Stomach smooth muscle (tissue), 2 donors: ENCODE results near the gene UVRAG.

ENCODE experiments used
- H3K27ac ChIP-seq: one replicate; pipeline ENCODE4 v1.7.0; 2013; ENCODE audit warnings: mild to moderate bottlenecking, low read length, inconsistent platforms
- H3K27me3 ChIP-seq, 2 donors: one replicate each; pipeline ENCODE4 v1.7.0; 2013; ENCODE audit warnings: low read length in 2 of 2; ENCODE audit not compliant: insufficient read depth in 2 of 2, control insufficient read depth in 1 of 2
- H3K36me3 ChIP-seq, 2 donors: one replicate each; pipeline ENCODE4 v1.7.0; 2013; ENCODE audit warnings: low read length in 2 of 2; ENCODE audit not compliant: control insufficient read depth in 2 of 2, insufficient read depth in 2 of 2
- H3K4me1 ChIP-seq: one replicate; pipeline ENCODE4 v1.7.0; 2013; ENCODE audit warnings: low read length; ENCODE audit not compliant: control insufficient read depth, insufficient read depth
- H3K4me3 ChIP-seq, 2 donors: one replicate each; pipeline ENCODE4 v1.7.0; 2013; ENCODE audit warnings: low read length in 2 of 2
- H3K9ac ChIP-seq, 2 donors: one replicate each; pipeline ENCODE4 v1.7.0; 2013; ENCODE audit warnings: low read length in 2 of 2, mild to moderate bottlenecking in 1 of 2
- H3K9me3 ChIP-seq, 2 donors: one replicate each; pipeline ENCODE4 v1.7.0; 2013; ENCODE audit warnings: low read length in 2 of 2; ENCODE audit not compliant: control insufficient read depth in 2 of 2
- donor health status: healthy.
- donor health status: Pancreatic carcinoma.

The UVRAG gene

DNA sequence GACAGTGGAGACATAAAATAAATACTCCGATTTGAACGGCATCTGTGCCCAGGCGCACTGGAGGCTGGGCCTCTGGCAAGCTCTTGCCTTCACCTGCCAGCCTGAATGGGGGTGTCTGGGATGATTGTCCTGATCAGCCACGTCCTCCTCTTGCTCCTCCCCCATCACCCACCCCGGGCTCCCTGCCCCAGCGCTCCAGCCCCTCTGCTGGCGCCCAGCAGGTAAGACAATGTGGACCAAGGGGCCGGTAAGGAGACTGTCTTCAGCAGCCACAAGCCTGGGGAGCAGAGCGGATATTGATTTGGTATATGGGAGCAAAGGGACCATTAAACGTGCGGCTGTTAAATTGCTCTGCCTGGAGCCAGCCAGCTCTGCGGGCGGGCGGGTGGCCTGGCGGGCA, 366.4 kb downstream of the UVRAG start:
- peaks cover 3% of the 10 kb centered on the region for H3K4me1 ChIP-seq
- H3K9ac ChIP-seq, result no peak overlapping the region
- no peak overlapping the region for H3K4me3 ChIP-seq
- H3K36me3 ChIP-seq, result no peaks in the 10 kb centered on the region
- no peaks in the 10 kb centered on the region for H3K9me3 ChIP-seq
- H3K27ac ChIP-seq, result no peak overlapping the region
- H3K27me3 ChIP-seq, result no peaks in the 10 kb centered on the region

DNA sequence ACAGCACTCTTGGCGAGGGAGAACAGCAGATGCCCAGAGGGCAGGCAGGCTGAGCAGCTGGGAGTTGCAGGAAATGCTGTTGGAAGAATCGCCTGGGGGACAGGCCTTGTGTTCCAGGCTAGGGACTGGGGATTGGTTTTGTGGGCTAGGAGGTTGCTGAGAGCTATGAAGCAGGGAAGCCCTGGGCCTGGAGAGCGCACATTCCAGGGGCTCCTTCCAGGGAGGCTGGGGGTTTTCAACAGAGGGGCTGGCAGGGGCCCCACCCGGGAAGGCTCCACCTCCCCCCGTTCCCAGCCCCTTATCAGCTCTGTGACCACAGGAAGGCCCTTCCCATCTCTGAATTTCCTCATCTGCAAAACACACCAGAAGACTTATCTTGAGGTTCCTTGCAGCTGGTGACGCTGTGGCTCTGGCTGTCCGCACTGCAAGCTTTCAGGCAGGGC, 369.6 kb downstream of the UVRAG start:
- Histone ChIP-seq H3K9me3 (no peaks in the 10 kb centered on the region), H3K36me3 (no peaks in the 10 kb centered on the region), H3K27me3 (no peaks in the 10 kb centered on the region), H3K4me1 (peaks cover 7% of the 10 kb centered on the region), H3K4me3 (no peak overlapping the region), H3K9ac (no peak overlapping the region), H3K27ac (no peak overlapping the region)

DNA sequence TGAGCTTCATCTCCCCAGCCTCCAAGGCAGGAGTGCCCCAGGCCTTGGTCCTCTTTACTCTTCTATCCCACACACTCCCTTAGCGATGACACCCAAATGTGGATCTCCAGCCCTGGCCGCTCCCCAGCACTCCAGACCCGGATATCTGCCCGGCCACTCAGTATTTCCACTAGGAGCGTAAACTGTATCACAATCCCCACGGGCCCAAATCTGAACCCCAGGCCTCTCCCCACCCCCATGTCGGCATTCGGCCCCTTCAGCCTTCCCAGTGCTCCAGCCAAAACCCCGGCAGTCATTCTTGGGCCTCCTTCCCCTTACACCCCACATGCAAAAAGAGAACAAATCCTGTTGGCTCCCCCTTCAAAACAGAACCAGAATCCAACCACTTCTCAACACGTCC, 370.5 kb downstream of the UVRAG start:
- Histone ChIP-seq H3K4me3 (no peak overlapping the region), H3K27me3 (no peaks in the 10 kb centered on the region), H3K9me3 (no peaks in the 10 kb centered on the region), H3K4me1 (peaks cover 7% of the 10 kb centered on the region), H3K27ac (no peak overlapping the region), H3K9ac (no peak overlapping the region), H3K36me3 (no peaks in the 10 kb centered on the region)

DNA sequence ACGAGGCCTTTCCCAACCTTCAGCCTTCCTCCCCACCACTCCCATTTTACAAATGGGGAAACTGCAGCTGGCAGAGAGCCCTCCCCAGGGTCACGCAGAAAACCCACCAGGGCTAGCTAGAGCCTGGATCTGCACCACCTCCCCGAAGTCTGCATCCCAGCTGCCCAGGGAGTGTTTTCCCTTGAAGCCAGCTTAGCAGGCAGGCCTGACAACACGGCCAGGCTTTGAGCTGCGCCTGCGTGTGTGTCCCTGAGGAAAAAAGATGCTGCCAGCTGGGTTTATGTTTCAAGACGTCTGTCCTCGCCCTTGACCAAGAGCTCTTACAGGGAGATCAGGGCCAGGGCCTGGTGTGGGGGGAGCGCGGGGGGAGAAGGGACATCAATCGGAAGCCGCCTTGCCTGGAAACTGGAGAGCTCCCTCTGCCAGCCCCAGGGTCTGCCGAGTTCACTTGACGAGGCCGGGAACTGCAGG, 371.0 kb downstream of the UVRAG start:
- Histone ChIP-seq H3K27ac (no peak overlapping the region), H3K9me3 (no peaks in the 10 kb centered on the region), H3K36me3 (no peaks in the 10 kb centered on the region), H3K4me1 (peaks cover 7% of the 10 kb centered on the region), H3K27me3 (no peaks in the 10 kb centered on the region), H3K4me3 (no peak overlapping the region), H3K9ac (peak overlapping the region in 1 of 2 donors; percentile 21)

DNA sequence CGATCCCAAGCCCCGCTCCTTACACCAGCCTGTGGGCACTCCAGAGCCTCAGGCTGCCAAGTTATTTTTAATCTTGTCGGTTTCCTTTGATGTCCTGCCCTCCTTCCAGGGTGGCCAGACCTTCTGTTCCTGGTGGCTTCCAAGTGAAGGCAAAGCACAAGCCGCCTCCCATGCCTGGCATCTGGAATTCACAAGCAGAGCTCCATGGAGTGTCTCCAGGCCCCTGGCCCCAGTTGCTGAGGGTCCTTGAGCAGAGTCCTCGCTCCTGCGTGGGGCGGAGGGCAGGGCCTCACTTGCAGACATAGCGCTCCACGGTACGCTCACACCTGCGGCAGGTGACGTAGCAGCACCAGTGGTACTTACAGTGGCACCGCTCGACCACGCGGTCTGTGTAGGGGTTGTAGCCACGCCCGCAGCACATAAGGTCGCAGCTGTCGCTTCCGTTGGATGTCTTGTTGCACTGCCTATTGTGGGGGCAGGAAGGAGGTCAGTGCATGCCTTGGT, 371.8 kb downstream of the UVRAG start:
- no peaks in the 10 kb centered on the region for H3K9me3 ChIP-seq
- H3K27me3 ChIP-seq, result no peaks in the 10 kb centered on the region
- peaks cover 7% of the 10 kb centered on the region for H3K4me1 ChIP-seq
- H3K36me3 ChIP-seq, result no peaks in the 10 kb centered on the region
- H3K4me3 ChIP-seq, result no peak overlapping the region
- no peak overlapping the region for H3K27ac ChIP-seq
- H3K9ac ChIP-seq, result no peak overlapping the region

DNA sequence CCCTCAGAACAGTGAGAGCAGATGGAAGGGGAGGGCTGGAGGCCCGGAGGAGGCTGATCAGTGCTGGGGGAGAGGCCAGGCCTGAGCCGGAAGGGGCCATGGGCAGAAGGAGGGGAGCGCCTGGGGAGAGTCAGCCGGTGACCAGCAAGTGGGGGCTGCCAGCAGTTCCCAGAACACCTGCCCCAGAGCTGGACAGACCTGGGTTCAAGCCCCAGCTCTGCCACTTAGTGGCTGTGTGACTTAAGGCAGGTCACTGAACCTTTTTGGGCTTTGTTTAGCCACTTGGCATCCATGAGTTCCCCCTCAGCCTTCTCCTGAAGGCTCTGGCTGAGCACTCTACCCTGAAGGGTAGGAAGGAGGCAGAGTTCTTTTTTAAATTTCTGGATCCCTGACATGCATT, 373.9 kb downstream of the UVRAG start:
- peaks cover 7% of the 10 kb centered on the region for H3K4me1 ChIP-seq
- no peak overlapping the region for H3K27ac ChIP-seq
- no peak overlapping the region for H3K9ac ChIP-seq
- no peaks in the 10 kb centered on the region for H3K27me3 ChIP-seq
- no peaks in the 10 kb centered on the region for H3K36me3 ChIP-seq
- no peaks in the 10 kb centered on the region for H3K9me3 ChIP-seq
- no peak overlapping the region for H3K4me3 ChIP-seq

DNA sequence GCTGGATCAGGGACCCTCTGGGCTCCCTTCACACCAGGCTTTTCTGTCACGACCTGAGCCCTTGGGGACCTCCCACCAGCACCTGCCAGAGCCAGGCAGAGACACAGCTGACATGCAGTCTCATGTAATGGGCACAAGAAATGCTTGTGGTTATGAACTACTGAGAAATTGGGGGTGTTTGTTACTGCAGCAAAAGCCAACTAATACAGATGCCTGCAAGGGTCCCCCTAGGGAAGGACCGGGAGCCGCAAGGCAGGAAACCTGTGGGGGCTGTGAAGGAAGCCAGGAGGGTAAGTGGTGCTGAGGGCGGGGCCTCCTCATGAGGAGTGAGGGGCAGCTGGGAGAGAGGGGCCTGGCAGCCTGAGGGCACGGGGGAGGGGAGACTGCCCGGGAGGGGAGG, 374.7 kb downstream of the UVRAG start:
- Histone ChIP-seq H3K9me3 (no peaks in the 10 kb centered on the region), H3K9ac (no peak overlapping the region), H3K4me3 (no peak overlapping the region), H3K27me3 (no peaks in the 10 kb centered on the region), H3K36me3 (no peaks in the 10 kb centered on the region), H3K4me1 (peaks cover 7% of the 10 kb centered on the region), H3K27ac (no peak overlapping the region)

DNA sequence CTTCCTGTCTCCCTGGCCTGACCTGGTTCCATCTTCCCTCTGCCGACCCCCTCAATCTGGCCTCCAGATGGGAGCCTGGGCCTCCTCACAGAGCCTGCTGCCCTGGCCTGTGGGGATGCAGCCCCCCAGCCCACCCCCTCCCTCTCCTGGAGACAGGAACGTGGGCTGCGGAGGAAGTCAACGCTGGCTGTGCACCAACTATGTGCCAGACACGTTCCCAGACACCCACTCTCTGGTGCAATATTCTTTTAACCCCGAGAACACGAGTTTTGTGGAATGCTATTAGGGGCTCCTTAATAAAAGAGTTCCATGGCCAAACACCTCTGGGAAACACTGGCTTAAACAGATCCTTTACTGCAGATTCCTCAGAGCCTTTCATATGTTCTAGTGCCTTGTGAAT, 375.4 kb downstream of the UVRAG start:
- peaks cover 7% of the 10 kb centered on the region for H3K4me1 ChIP-seq
- H3K36me3 ChIP-seq, result no peaks in the 10 kb centered on the region
- H3K27ac ChIP-seq, result no peak overlapping the region
- H3K27me3 ChIP-seq, result no peaks in the 10 kb centered on the region
- no peaks in the 10 kb centered on the region for H3K9me3 ChIP-seq
- H3K9ac ChIP-seq, result no peak overlapping the region
- H3K4me3 ChIP-seq, result no peak overlapping the region
